Measurements from ENCODE around the gene TMEFF2. TPM values are rescaled to one million over a fixed set of nuclear protein-coding genes. Genes with fewer than 3 reads are reported as not detected.

The TMEFF2 gene
- total and polyA plus RNA-seq, 2 of the 4 experiments (the other 2 are of a cell fraction), result 1.3 to 3.0 TPM

GRCh38 chr2:191957996-191958860 is 236.5 kb downstream of the TMEFF2 start:
- no TSS peak for BruUV-seq (replicated peaks)

More at GRCh38 chr2:191957996-191958860, 236.5 kb downstream of the TMEFF2 start:
- no peak overlapping the region for H3K9ac ChIP-seq (ENCODE audit: low read depth, low read length)
- no peak overlapping the region for H3K27ac ChIP-seq (ENCODE audit: insufficient read depth, low read length)
- no peak overlapping the region for H3K23ac ChIP-seq (ENCODE audit: low read depth, low read length)
- ChIA-PET POLR2A (ENCODE audit: unreplicated experiment) (no interaction called here), CTCF (interaction anchor here (1.3 kb wide), 1 partner anchor 15 kb away, joined by 4 read pairs; no protein-coding TSS in a partner anchor)
- no peak for DNase-seq
- no peaks in the 10 kb centered on the region for H3K36me3 ChIP-seq (ENCODE audit: control insufficient read depth, insufficient read depth, low read length)
- intact Hi-C loops (cut with micrococcal nuclease) (no loop called here), dilution Hi-C loops (cut with HindIII; ENCODE audit: low sequenced_read_pairs, unreplicated experiment) (no loop called here), in situ Hi-C loops (cut with MboI; ENCODE audit: low sequenced_read_pairs) (no loop called here)
- no peak overlapping the region for H3K14ac ChIP-seq (replicated peaks; ENCODE audit: low read depth, low read length)
- H2AFZ ChIP-seq (replicated peaks; ENCODE audit: low read length, poor library complexity), result no peak overlapping the region
- H3K9me3 ChIP-seq (ENCODE audit: control insufficient read depth, insufficient read depth, low read length), result no peaks in the 10 kb centered on the region
- no peak overlapping the region for H3K4me3 ChIP-seq (ENCODE audit: insufficient read depth, low read depth, low read length)
- 0 out of 2 replicates have a peak, but pooled peaks cover 2% of the 10 kb centered on the region for H3K4me1 ChIP-seq (ENCODE audit: control insufficient read depth, insufficient read depth, low read length)
- H3K4me2 ChIP-seq (ENCODE audit: low read depth, low read length), result no peak overlapping the region
- H2BK20ac ChIP-seq (ENCODE audit: low read depth, low read length), result 0 out of 2 replicates have a peak overlapping the region, but pooled peaks have one; percentile 18
- H3K56ac ChIP-seq (ENCODE audit: extremely low read depth, insufficient read depth, low read length), result no peak overlapping the region
- no peaks in the 10 kb centered on the region for H3K27me3 ChIP-seq (ENCODE audit: control insufficient read depth, insufficient read depth, low read length)
- H3K9me1 ChIP-seq (ENCODE audit: insufficient read depth, low read length), result no peaks in the 10 kb centered on the region
- no peak overlapping the region for H2BK120ac ChIP-seq (ENCODE audit: low read depth, low read length)
- H3K18ac ChIP-seq (ENCODE audit: low read depth, low read length), result no peak overlapping the region
- H2AK5ac ChIP-seq (ENCODE audit: low read depth, low read length), result no peak overlapping the region
- H4K5ac ChIP-seq (ENCODE audit: low read depth, low read length), result no peak overlapping the region
- no peak overlapping the region for H2AK9ac ChIP-seq (replicated peaks; ENCODE audit: low read depth, low read length, poor library complexity)
- TF ChIP-seq CHD1 (IDR thresholded peaks at IDR 0.05; ENCODE audit: low read depth, low read length) (no peak), RFX5 (IDR thresholded peaks at IDR 0.05; ENCODE audit: low read depth, low read length) (no peak), RCOR1 (IDR thresholded peaks at IDR 0.05; ENCODE audit: insufficient replicate concordance, low read length) (no peak), RAD21 (IDR thresholded peaks at IDR 0.05; ENCODE audit: low read length) (no peak), CEBPB (IDR thresholded peaks at IDR 0.05; ENCODE audit: low read depth, low read length) (no peak)
- ATAC-seq (ENCODE audit: low read depth), result no peak
- no peak overlapping the region for H2BK15ac ChIP-seq (ENCODE audit: low read depth, low read length)
- 42% methylated on average over 2 of the region's 7 CpGs; no CpG with 5 or more reads in 1 of the 2 experiments for WGBS, 2 experiments (ENCODE audit: extremely low coverage in 2 of 2, insufficient read length in 1 of 2)
- no peak overlapping the region for H3K4ac ChIP-seq (ENCODE audit: low read depth, low read length)
- H3K79me1 ChIP-seq (ENCODE audit: low read depth in 1 of 2, low read length in 2 of 2), result no peaks in the 10 kb centered on the region
- no peak overlapping the region for H4K91ac ChIP-seq (ENCODE audit: insufficient read depth, low read depth, low read length)
- no peak overlapping the region for H4K8ac ChIP-seq (ENCODE audit: low read depth in 2 of 2, low read length in 2 of 2)
- H2BK5ac ChIP-seq (ENCODE audit: low read depth, low read length, poor library complexity, severe bottlenecking), result no peak overlapping the region
- H4K20me1 ChIP-seq (ENCODE audit: insufficient read depth, low read length), result no peaks in the 10 kb centered on the region

All from IMR-90 (cell line).